Neuronal stem cell (in vitro differentiated cells): ENCODE measurements around the gene TNS1.
A peak's percentile ranks its signal among the peaks of the same experiment; 100 is the strongest.
"Not testable (repeated sequence)": the region's sequence is repeated elsewhere in the genome, so short reads cannot be mapped to it uniquely, and the experiment has no call there.

Experiments used
- DNase-seq: peaks from one replicate; pipeline ENCODE4 v3.0.0-alpha.2; 2013; ENCODE audit warnings: low spot score
- H2AFZ ChIP-seq: one replicate; pipeline ENCODE4 v1.6.1; 2013; ENCODE audit warnings: mild to moderate bottlenecking, low read length, inconsistent platforms
- H2AK5ac ChIP-seq: 2 replicates; pipeline ENCODE4 v1.6.1; 2013; ENCODE audit warnings: low read depth, mild to moderate bottlenecking, inconsistent platforms, low read length, moderate library complexity, mixed read lengths
- H2BK120ac ChIP-seq: 2 replicates; pipeline ENCODE4 v1.6.1; 2013; ENCODE audit warnings: low read depth, mild to moderate bottlenecking, inconsistent platforms, low read length, moderate library complexity, mixed read lengths
- H2BK12ac ChIP-seq: one replicate; pipeline ENCODE4 v1.6.1; 2013; ENCODE audit warnings: low read length, inconsistent platforms
- H2BK15ac ChIP-seq: 2 replicates; pipeline ENCODE4 v1.6.1; 2013; ENCODE audit warnings: mild to moderate bottlenecking, low read length, inconsistent platforms, mixed read lengths
- H2BK5ac ChIP-seq: one replicate; pipeline ENCODE4 v1.6.1; 2013; ENCODE audit warnings: inconsistent platforms, mild to moderate bottlenecking, low read length, moderate library complexity
- H3K14ac ChIP-seq: one replicate; pipeline ENCODE4 v1.6.1; 2013; ENCODE audit warnings: low read length, inconsistent platforms
- H3K18ac ChIP-seq: 2 replicates; pipeline ENCODE4 v1.6.1; 2013; ENCODE audit warnings: low read length, inconsistent platforms
- H3K23ac ChIP-seq: 2 replicates; pipeline ENCODE4 v1.6.1; 2013; ENCODE audit warnings: low read depth, mild to moderate bottlenecking, mixed read lengths, low read length, inconsistent platforms; ENCODE audit not compliant: poor library complexity
- H3K27ac ChIP-seq: replicated peaks from 3 replicates; pipeline ENCODE4 v1.5.1; 2013; ENCODE audit warnings: low read length, inconsistent platforms
- H3K27me3 ChIP-seq, 3 experiments: 2 replicates each; pipeline ENCODE4 v1.6.1; 2013; ENCODE audit warnings: low read length in 3 of 3, mild to moderate bottlenecking in 2 of 3, inconsistent platforms in 1 of 3, low read depth in 1 of 3, mixed read lengths in 1 of 3, moderate library complexity in 1 of 3; ENCODE audit not compliant: control insufficient read depth in 3 of 3, insufficient read depth in 3 of 3
- H3K36me3 ChIP-seq, 2 donors: replicated peaks in 1 of 2; 2 replicates each; pipeline ENCODE4 v1.6.1; 2013; ENCODE audit warnings: low read length in 2 of 2; ENCODE audit not compliant: control insufficient read depth in 2 of 2, insufficient read depth in 2 of 2
- H3K4ac ChIP-seq: 2 replicates; pipeline ENCODE4 v1.6.1; 2013; ENCODE audit warnings: inconsistent platforms, mild to moderate bottlenecking, low read length, moderate library complexity
- H3K4me1 ChIP-seq, 2 donors: 1 replicate in 1 of 2; 2 replicates in 1 of 2; pipeline ENCODE4 v1.6.1; 2013; ENCODE audit warnings: low read length in 2 of 2, low read depth in 1 of 2; ENCODE audit not compliant: control insufficient read depth in 2 of 2, insufficient read depth in 1 of 2
- H3K4me2 ChIP-seq: one replicate; pipeline ENCODE4 v1.6.1; 2013; ENCODE audit warnings: mild to moderate bottlenecking, low read length, inconsistent platforms; ENCODE audit not compliant: insufficient read depth, poor library complexity, severe bottlenecking
- H3K4me3 ChIP-seq, 2 donors: 2 replicates each; pipeline ENCODE4 v1.5.1; 2013; ENCODE audit warnings: low read length in 2 of 2, mild to moderate bottlenecking in 2 of 2, inconsistent platforms in 1 of 2, moderate library complexity in 1 of 2
- H3K79me1 ChIP-seq: one replicate; pipeline ENCODE4 v1.6.1; 2013; ENCODE audit warnings: low read depth, mild to moderate bottlenecking, inconsistent platforms, low read length, moderate library complexity
- H3K9ac ChIP-seq: one replicate; pipeline ENCODE4 v1.6.1; 2013; ENCODE audit warnings: mild to moderate bottlenecking, low read depth, low read length, inconsistent platforms; ENCODE audit not compliant: poor library complexity
- H3K9me3 ChIP-seq, 2 donors: replicated peaks in 1 of 2; 2 replicates each; pipeline versions ENCODE3 to v1.6.1; 2013; ENCODE audit warnings: low read length in 2 of 2, mild to moderate bottlenecking in 2 of 2, inconsistent platforms in 1 of 2, low read depth in 1 of 2, mixed read lengths in 1 of 2, moderate library complexity in 1 of 2; ENCODE audit not compliant: control insufficient read depth in 2 of 2, insufficient read depth in 1 of 2
- H4K8ac ChIP-seq: one replicate; pipeline ENCODE4 v1.6.1; 2013; ENCODE audit warnings: low read depth, mild to moderate bottlenecking, inconsistent platforms, low read length, moderate library complexity
- H4K91ac ChIP-seq: one replicate; pipeline ENCODE4 v1.6.1; 2013; ENCODE audit warnings: low read length, low read depth, mild to moderate bottlenecking, inconsistent platforms; ENCODE audit not compliant: poor library complexity
- WGBS, 2 donors: extraction: QIAGEN DNeasy Blood & Tissue Kit; methylation state at CpG; one replicate each; pipeline ENCODE4 v1.1.7; 2013; ENCODE audit warnings: missing lambda C conversion rate in 2 of 2, mixed read lengths in 1 of 2; ENCODE audit not compliant: insufficient read length in 2 of 2, insufficient replicate concordance in 1 of 2; ENCODE audit errors: extremely low coverage in 2 of 2; 5-methylcytosine and 5-hydroxymethylcytosine counted together

The TNS1 gene

DNA sequence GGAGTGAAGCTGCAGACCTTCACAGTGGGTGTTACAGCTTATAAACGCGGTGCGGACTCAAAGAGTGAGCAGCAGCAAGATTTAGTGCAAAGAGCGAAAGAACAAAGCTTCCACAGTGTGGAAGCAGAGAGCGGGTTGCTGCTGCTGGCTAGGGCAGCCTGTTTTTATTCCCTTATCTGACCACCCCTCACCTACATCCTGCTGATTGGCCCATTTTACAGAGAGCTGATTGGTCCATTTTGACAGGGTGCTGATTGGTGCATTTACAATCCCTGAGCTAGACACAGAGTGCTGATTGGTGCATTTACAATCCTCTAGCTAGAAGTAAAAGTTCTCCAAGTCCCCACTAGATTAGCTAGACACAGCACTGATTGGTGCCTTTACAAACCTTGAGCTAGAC lies 216.2 kb downstream of the TNS1 start:
- H2AFZ ChIP-seq, H3K27ac ChIP-seq, H2BK5ac ChIP-seq, H3K9me3 ChIP-seq, H2BK120ac ChIP-seq, H3K4me3 ChIP-seq, H3K36me3 ChIP-seq, H3K9ac ChIP-seq, H3K18ac ChIP-seq, H4K91ac ChIP-seq, H3K27me3 ChIP-seq, H3K79me1 ChIP-seq, H3K4me2 ChIP-seq, H2AK5ac ChIP-seq, H2BK12ac ChIP-seq, H4K8ac ChIP-seq, H3K23ac ChIP-seq, H3K4ac ChIP-seq, H3K14ac ChIP-seq, DNase-seq, H3K4me1 ChIP-seq, H2BK15ac ChIP-seq: not testable (repeated sequence)
- no CpG with 5 or more reads among the region's 5 CpGs for WGBS, 2 donors

DNA sequence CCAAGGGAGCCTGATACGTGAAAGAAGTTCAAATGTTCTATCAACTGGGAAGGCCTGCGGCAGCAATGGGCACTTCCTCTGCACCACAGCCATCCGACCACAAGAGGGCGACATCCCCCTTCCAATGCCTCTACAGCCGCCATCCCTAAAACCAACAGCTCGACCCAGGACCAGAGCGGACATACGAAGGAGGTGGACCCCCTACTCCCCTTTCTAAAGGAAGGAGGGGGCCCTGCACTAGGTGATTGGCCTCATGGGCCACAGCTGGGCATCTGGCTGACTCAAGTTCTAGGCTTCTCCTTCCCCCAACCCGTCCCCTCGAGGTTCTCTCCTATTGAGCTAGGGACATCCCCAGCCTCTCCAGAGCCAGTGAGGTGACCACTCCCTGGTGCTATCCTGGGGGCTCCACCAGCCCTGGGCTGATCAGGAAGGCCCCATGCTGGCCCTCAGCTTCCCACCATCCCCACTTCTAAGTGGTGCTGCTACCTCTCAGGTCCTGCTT lies 217.2 kb downstream of the TNS1 start:
- Histone ChIP-seq H2BK15ac (peak overlapping the region; percentile 12), H2BK120ac (no peak overlapping the region), H3K36me3 (no peaks in the 10 kb centered on the region), H3K4ac (no peak overlapping the region), H3K14ac (no peak overlapping the region), H3K4me3 (no peak overlapping the region), H2BK5ac (no peak overlapping the region), H3K4me2 (no peak overlapping the region), H3K18ac (peak overlapping the region; percentile 30), H3K9ac (no peak overlapping the region), H3K27me3 (peaks cover 0 to 2% (median 2%) of the 10 kb centered on the region in 3 experiments), H3K27ac (no peak overlapping the region), H3K79me1 (no peaks in the 10 kb centered on the region), H3K23ac (no peak overlapping the region), H3K4me1 (no peaks in the 10 kb centered on the region), H2BK12ac (no peak overlapping the region), H3K9me3 (peaks cover 0 to 2% of the 10 kb centered on the region in 2 donors), H2AK5ac (peak overlapping the region; percentile 70), H4K91ac (no peak overlapping the region), H4K8ac (no peak overlapping the region), H2AFZ (peak overlapping the region; percentile 51)
- DNase-seq, result peak; percentile 78
- no CpG with 5 or more reads among the region's 10 CpGs for WGBS, 2 donors

DNA sequence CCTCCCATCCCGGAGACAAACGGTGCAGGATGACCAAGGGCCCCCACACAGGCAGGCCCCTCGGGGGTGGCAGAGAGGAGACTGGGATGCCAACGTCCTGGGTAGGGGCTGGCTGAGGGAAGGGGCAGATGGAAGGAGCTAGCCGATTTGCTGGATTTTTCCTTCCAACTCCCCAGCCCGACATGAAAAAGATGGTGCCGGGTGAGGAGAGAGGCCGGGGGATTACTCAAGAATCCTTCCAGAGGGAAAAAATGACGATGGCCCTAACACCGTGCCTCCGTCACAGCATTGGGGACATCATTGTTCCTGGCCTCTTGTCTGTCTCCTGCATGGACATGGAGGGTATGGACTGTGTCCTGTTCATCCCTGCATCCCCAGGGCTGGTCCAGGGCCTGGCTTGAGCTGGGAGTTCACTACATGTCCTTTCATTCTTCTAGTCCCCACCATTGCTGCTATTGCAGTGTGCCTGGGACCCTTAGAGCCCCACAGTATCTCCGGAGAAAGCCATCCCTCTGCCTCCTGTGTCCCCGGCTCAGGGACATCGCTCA lies 217.7 kb downstream of the TNS1 start:
- WGBS, 2 donors, result no CpG with 5 or more reads among the region's 14 CpGs
- H3K14ac ChIP-seq, result no peak overlapping the region

DNA sequence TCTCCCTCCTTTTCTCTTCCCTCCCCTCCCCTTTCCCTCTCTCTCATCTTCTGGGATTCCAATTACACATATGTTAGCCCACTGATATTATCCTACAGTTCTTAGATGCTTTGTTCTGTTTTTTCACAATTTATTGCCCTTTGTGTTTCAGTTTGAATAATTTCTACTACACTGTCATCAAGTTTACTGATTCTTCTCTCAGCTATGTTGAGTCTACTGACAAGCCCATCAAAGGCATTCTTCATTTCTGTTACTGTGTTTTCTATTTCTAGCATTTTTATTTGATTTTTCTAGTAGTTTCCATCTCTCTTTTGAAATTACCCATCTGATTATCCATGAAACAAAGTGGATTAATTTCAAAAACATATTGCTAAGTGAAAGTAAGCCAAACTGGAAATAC lies 219.6 kb downstream of the TNS1 start:
- Histone ChIP-seq H4K8ac (no peak overlapping the region), H2BK5ac (no peak overlapping the region), H2BK12ac (no peak overlapping the region), H3K36me3 (no peaks in the 10 kb centered on the region), H3K14ac (no peak overlapping the region), H4K91ac (no peak overlapping the region), H3K27me3 (peaks cover 0 to 2% (median 0%) of the 10 kb centered on the region in 3 experiments), H3K4me1 (no peaks in the 10 kb centered on the region), H3K18ac (no peak overlapping the region), H3K9ac (no peak overlapping the region), H3K4ac (no peak overlapping the region), H3K79me1 (no peaks in the 10 kb centered on the region), H2AFZ (no peak overlapping the region), H3K4me2 (no peak overlapping the region), H2BK15ac (no peak overlapping the region), H2BK120ac (no peak overlapping the region), H2AK5ac (no peak overlapping the region), H3K4me3 (no peak overlapping the region), H3K27ac (no peak overlapping the region), H3K23ac (no peak overlapping the region), H3K9me3 (peaks cover 0 to 2% of the 10 kb centered on the region in 2 donors)
- DNase-seq, result no peak

More for the DNA sequence above, 217.7 kb downstream of the TNS1 start:
- no peaks in the 10 kb centered on the region for H3K4me1 ChIP-seq
- H3K79me1 ChIP-seq, result no peaks in the 10 kb centered on the region
- H3K4me2 ChIP-seq, result no peak overlapping the region
- no peak overlapping the region for H3K18ac ChIP-seq
- H3K27ac ChIP-seq, result no peak overlapping the region
- H3K23ac ChIP-seq, result no peak overlapping the region
- H2AFZ ChIP-seq, result peak overlapping the region; percentile 51
- no peak for DNase-seq
- no peak overlapping the region for H3K4ac ChIP-seq
- no peak overlapping the region for H4K91ac ChIP-seq
- no peak overlapping the region for H2BK120ac ChIP-seq
- H3K9ac ChIP-seq, result no peak overlapping the region
- H2BK12ac ChIP-seq, result no peak overlapping the region
- no peaks in the 10 kb centered on the region for H3K36me3 ChIP-seq
- H4K8ac ChIP-seq, result no peak overlapping the region
- H3K4me3 ChIP-seq, result peak overlapping the region in 1 of 2 donors; percentile 19
- H2AK5ac ChIP-seq, result no peak overlapping the region
- H2BK5ac ChIP-seq, result no peak overlapping the region
- peaks cover 0 to 2% of the 10 kb centered on the region in 2 donors for H3K9me3 ChIP-seq
- H2BK15ac ChIP-seq, result no peak overlapping the region
- peaks cover 0 to 2% (median 0%) of the 10 kb centered on the region in 3 experiments for H3K27me3 ChIP-seq
